ENCODE measurements around the gene ST13.

- TF ChIP-seq CTCF (conservative IDR thresholded peaks at IDR 0.05; ENCODE audit: low read depth, low read length) (no peak), EZH2phosphoT487 (IDR thresholded peaks at IDR 0.05; ENCODE audit: borderline replicate concordance, low read length) (no peak)
Observed at GRCh38 chr22:40803321-40803720, 53.1 kb downstream of the ST13 start.

Measured in PC-3 (cell line).